IMR-90 (cell line): ENCODE data around the gene IL17REL. TPM values are rescaled to one million over a fixed set of nuclear protein-coding genes. Genes with fewer than 3 reads are reported as not detected.

ENCODE experiments used
- ATAC-seq: fragments of 200-7000 bp; cut with Tn5 transposase; 2 replicates; pipeline ENCODE4 v1.9.1; 2020; ENCODE audit warnings: low read depth, mild to moderate bottlenecking, moderate library complexity
- BruUV-seq: library from RNA; stranded (reverse); fragments of 400-500 nt; replicated peaks from 2 replicates; lab custom pipeline; 2021; lab: Mats Ljungman, UMichigan
- CTCF ChIA-PET: fragments of 300-600 bp; formaldehyde crosslinking; extraction: SDS; loops from one replicate; lab custom pipeline; 2021; ENCODE audit warnings: antibody characterized with exemption; lab: Yijun Ruan, JAX
- POLR2A ChIA-PET: fragments of 300-600 bp; sonication (Branson Sonifier 250); formaldehyde crosslinking; loops from one replicate; lab custom pipeline; 2022; ENCODE audit warnings: antibody characterized with exemption; ENCODE audit not compliant: unreplicated experiment; lab: Charles Lee
- DNase-seq: peaks from one replicate; pipeline ENCODE4 v3.0.0; 2013
- H2AFZ ChIP-seq: replicated peaks from 2 replicates; pipeline ENCODE3; 2013; ENCODE audit warnings: low read length, mild to moderate bottlenecking; ENCODE audit not compliant: poor library complexity
- H2AK5ac ChIP-seq: 2 replicates; pipeline ENCODE4 v1.6.1; 2013; ENCODE audit warnings: low read depth, low read length, inconsistent platforms
- H2AK9ac ChIP-seq: replicated peaks from 2 replicates; pipeline ENCODE3; 2013; ENCODE audit warnings: mild to moderate bottlenecking, low read depth, low read length, moderate library complexity; ENCODE audit not compliant: poor library complexity
- H2BK120ac ChIP-seq: 2 replicates; pipeline ENCODE4 v1.6.1; 2013; ENCODE audit warnings: low read depth, low read length, inconsistent platforms
- H2BK15ac ChIP-seq: 3 replicates; pipeline ENCODE4 v1.6.1; 2013; ENCODE audit warnings: low read depth, low read length, inconsistent platforms
- H2BK20ac ChIP-seq: 2 replicates; pipeline ENCODE4 v1.6.1; 2013; ENCODE audit warnings: low read depth, mild to moderate bottlenecking, inconsistent platforms, low read length, moderate library complexity
- H2BK5ac ChIP-seq: 2 replicates; pipeline ENCODE4 v1.6.1; 2013; ENCODE audit warnings: mild to moderate bottlenecking, low read depth, low read length, inconsistent platforms; ENCODE audit not compliant: poor library complexity, severe bottlenecking
- H3K14ac ChIP-seq: replicated peaks from 2 replicates; pipeline ENCODE4 v1.6.1; 2013; ENCODE audit warnings: low read depth, low read length, inconsistent platforms
- H3K18ac ChIP-seq: 2 replicates; pipeline ENCODE4 v1.6.1; 2013; ENCODE audit warnings: low read depth, low read length, control low read depth
- H3K23ac ChIP-seq: 2 replicates; pipeline ENCODE4 v1.6.1; 2013; ENCODE audit warnings: low read depth, low read length, inconsistent platforms
- H3K27ac ChIP-seq: 2 replicates; pipeline ENCODE4 v1.5.1; 2013; ENCODE audit warnings: mild to moderate bottlenecking, control low read depth, low read length; ENCODE audit not compliant: insufficient read depth
- H3K27me3 ChIP-seq: 2 replicates; pipeline ENCODE4 v1.6.1; 2013; ENCODE audit warnings: low read length; ENCODE audit not compliant: control insufficient read depth, insufficient read depth
- H3K36me3 ChIP-seq: 2 replicates; pipeline ENCODE4 v1.6.1; 2013; ENCODE audit warnings: low read length, mixed read lengths; ENCODE audit not compliant: control insufficient read depth, insufficient read depth
- H3K4ac ChIP-seq: 2 replicates; pipeline ENCODE4 v1.6.1; 2013; ENCODE audit warnings: low read depth, low read length, inconsistent platforms
- H3K4me1 ChIP-seq: 2 replicates; pipeline ENCODE4 v1.6.1; 2013; ENCODE audit warnings: low read length, mixed read lengths; ENCODE audit not compliant: control insufficient read depth, insufficient read depth
- H3K4me2 ChIP-seq: 2 replicates; pipeline ENCODE4 v1.6.1; 2013; ENCODE audit warnings: low read depth, mild to moderate bottlenecking, control low read depth, low read length, moderate library complexity
- H3K4me3 ChIP-seq: 2 replicates; pipeline ENCODE4 v1.5.1; 2013; ENCODE audit warnings: low read depth, mild to moderate bottlenecking, control low read depth, low read length, moderate library complexity; ENCODE audit not compliant: insufficient read depth
- H3K56ac ChIP-seq: 2 replicates; pipeline ENCODE4 v1.6.1; 2013; ENCODE audit warnings: low read length, inconsistent platforms; ENCODE audit not compliant: insufficient read depth; ENCODE audit errors: extremely low read depth
- H3K79me1 ChIP-seq, 2 experiments: 2 replicates each; pipeline ENCODE4 v1.6.1; 2013; ENCODE audit warnings: low read length in 2 of 2, inconsistent platforms in 1 of 2, low read depth in 1 of 2
- H3K9ac ChIP-seq: 2 replicates; pipeline ENCODE4 v1.6.1; 2013; ENCODE audit warnings: low read depth, low read length, control low read depth
- H3K9me1 ChIP-seq: 2 replicates; pipeline ENCODE4 v1.6.1; 2013; ENCODE audit warnings: low read length, inconsistent platforms; ENCODE audit not compliant: insufficient read depth
- H3K9me3 ChIP-seq: 2 replicates; pipeline ENCODE4 v1.6.1; 2013; ENCODE audit warnings: low read length; ENCODE audit not compliant: control insufficient read depth, insufficient read depth
- H4K20me1 ChIP-seq: 2 replicates; pipeline ENCODE4 v1.6.1; 2013; ENCODE audit warnings: low read length, inconsistent platforms; ENCODE audit not compliant: insufficient read depth
- H4K5ac ChIP-seq: 2 replicates; pipeline ENCODE4 v1.6.1; 2013; ENCODE audit warnings: mild to moderate bottlenecking, low read depth, low read length, control low read depth
- H4K8ac ChIP-seq, 2 experiments: 2 replicates each; pipeline ENCODE4 v1.6.1; 2013; ENCODE audit warnings: low read depth in 2 of 2, low read length in 2 of 2, control low read depth in 1 of 2, inconsistent platforms in 1 of 2
- H4K91ac ChIP-seq: 2 replicates; pipeline ENCODE4 v1.6.1; 2013; ENCODE audit warnings: low read depth, low read length, inconsistent platforms; ENCODE audit not compliant: insufficient read depth
- BHLHE40 ChIP-seq: fragments of 150-350 bp; IDR thresholded peaks from 2 replicates; pipeline ENCODE4 v1.6.1; 2016; ENCODE audit warnings: mild to moderate bottlenecking, low read depth, low read length
- CEBPB ChIP-seq: IDR thresholded peaks from 2 replicates; pipeline ENCODE4 v1.6.1; 2012; ENCODE audit warnings: low read depth, low read length, improper control_type of control experiment
- MAZ ChIP-seq: IDR thresholded peaks from 2 replicates; pipeline ENCODE4 v1.6.1; 2012; ENCODE audit warnings: low read depth, mild to moderate bottlenecking, low read length, improper control_type of control experiment, moderate library complexity, borderline replicate concordance
- RAD21 ChIP-seq: IDR thresholded peaks from 2 replicates; pipeline ENCODE4 v1.6.1; 2012; ENCODE audit warnings: low read length, improper control_type of control experiment
- RCOR1 ChIP-seq: IDR thresholded peaks from 2 replicates; pipeline ENCODE4 v1.6.1; 2012; ENCODE audit warnings: mild to moderate bottlenecking, low read length, improper control_type of control experiment; ENCODE audit not compliant: insufficient replicate concordance
- RFX5 ChIP-seq: IDR thresholded peaks from 2 replicates; pipeline ENCODE4 v1.8.0; 2012; ENCODE audit warnings: low read depth, mild to moderate bottlenecking, low read length, moderate library complexity
- SMC3 ChIP-seq: fragments of 150-350 bp; IDR thresholded peaks from 2 replicates; pipeline ENCODE4 v1.6.1; 2016; ENCODE audit warnings: low read depth, mild to moderate bottlenecking, antibody characterized with exemption, low read length, moderate library complexity
- WGBS, 2 experiments: methylation state at CpG; one replicate each; pipeline versions ENCODE4 v1.1.5 to v1.1.7; 2013; ENCODE audit warnings: missing lambda C conversion rate in 2 of 2; ENCODE audit not compliant: insufficient read length in 1 of 2; ENCODE audit errors: extremely low coverage in 2 of 2; 5-methylcytosine and 5-hydroxymethylcytosine counted together
- dilution Hi-C: fragments of 300-500 bp; cut with HindIII; formaldehyde crosslinking; loops from one replicate; pipeline ENCODE4 v1.14.3; 2018; ENCODE audit warnings: low sequenced_read_pairs; ENCODE audit not compliant: unreplicated experiment
- in situ Hi-C: fragments of 300-500 bp; cut with MboI; formaldehyde crosslinking; loops from 3 replicates; pipeline ENCODE4 v1.14.3; 2019; ENCODE audit warnings: low sequenced_read_pairs, inconsistent platforms, mixed read lengths
- intact Hi-C: fragments of 100-400 bp; cut with micrococcal nuclease; formaldehyde crosslinking; loops from 2 replicates; pipeline ENCODE4 v1.10.0; 2022
- polyA plus RNA-seq, 3 experiments: library from polyadenylated mRNA; depleted of rRNA; stranded (reverse); fragments of >200 nt; gene quantifications; 2 replicates each; pipeline ENCODE4 v1.2.3, GENCODE V29; 2012; ENCODE audit warnings: low replicate concordance in 1 of 3
- total RNA-seq: library from RNA; depleted of rRNA; stranded (reverse); fragments of >200 nt; gene quantifications from 2 replicates; pipeline ENCODE4 v1.2.3, GENCODE V29; 2012
- TF ChIP-seq, protein P1 (sequence below): fragments of 150-350 bp; IDR thresholded peaks from 2 replicates; pipeline ENCODE4 v1.6.1; 2016; ENCODE audit warnings: low read depth, mild to moderate bottlenecking, low read length, moderate library complexity, borderline replicate concordance

Gene IL17REL
- total and polyA plus RNA-seq, 2 of the 4 experiments (the other 2 are of a cell fraction): not detected

DNA sequence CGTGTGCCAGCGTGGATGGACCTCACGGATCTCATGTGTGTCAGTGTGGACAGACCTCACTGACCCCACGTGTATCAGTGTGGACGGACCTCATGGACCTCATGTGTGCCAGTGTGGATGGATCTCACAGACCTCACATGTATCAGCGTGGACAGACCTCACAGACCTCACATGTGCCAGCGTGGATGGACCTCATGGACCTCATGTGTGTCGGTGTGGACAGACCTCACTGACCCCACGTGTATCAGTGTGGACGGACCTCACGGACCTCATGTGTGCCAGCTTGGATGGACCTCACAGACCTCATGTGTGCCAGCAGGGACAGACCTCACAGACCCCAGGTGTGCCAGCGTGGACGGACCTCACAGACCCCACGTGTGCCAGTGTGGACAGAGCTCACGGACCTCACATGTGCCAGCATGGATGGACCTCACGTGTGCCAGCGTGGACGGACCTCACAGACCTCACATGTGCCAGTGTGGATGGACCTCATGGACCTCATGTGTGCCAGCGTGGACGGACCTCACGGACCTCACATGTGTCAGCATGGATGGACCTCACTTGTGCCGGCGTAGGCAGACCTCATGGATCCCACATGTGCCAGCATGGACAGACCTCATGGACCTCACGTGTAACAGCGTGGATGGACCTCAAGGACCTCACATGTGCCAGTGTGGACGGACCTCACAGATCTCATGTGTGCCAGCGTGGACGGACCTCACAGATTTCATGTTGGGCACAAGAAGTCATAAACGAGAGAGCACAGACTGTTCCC lies 27.3 kb upstream of the IL17REL start:
- no peak overlapping the region for H3K56ac ChIP-seq
- CTCF ChIA-PET: no interaction called here
- no peak overlapping the region for H3K23ac ChIP-seq
- in situ Hi-C loops: no loop called here
- H3K14ac ChIP-seq: no peak overlapping the region
- dilution Hi-C loops: no loop called here
- no peak overlapping the region for H3K27ac ChIP-seq
- H3K4ac ChIP-seq: no peak overlapping the region
- BruUV-seq: no TSS peak
- no peak overlapping the region for H2BK120ac ChIP-seq
- no peak overlapping the region for H2BK20ac ChIP-seq
- intact Hi-C loops: no loop called here
- 78% methylated on average over 28 of the region's 29 CpGs; no CpG with 5 or more reads in 1 of the 2 experiments for WGBS, 2 experiments
- TF ChIP-seq CEBPB (no peak), RFX5 (no peak), RCOR1 (no peak), SMC3 (no peak), RAD21 (no peak), MAZ (no peak), BHLHE40 (no peak)
- TF ChIP-seq, protein P1, sequence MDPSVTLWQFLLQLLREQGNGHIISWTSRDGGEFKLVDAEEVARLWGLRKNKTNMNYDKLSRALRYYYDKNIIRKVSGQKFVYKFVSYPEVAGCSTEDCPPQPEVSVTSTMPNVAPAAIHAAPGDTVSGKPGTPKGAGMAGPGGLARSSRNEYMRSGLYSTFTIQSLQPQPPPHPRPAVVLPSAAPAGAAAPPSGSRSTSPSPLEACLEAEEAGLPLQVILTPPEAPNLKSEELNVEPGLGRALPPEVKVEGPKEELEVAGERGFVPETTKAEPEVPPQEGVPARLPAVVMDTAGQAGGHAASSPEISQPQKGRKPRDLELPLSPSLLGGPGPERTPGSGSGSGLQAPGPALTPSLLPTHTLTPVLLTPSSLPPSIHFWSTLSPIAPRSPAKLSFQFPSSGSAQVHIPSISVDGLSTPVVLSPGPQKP: no peak
- H4K91ac ChIP-seq: no peak overlapping the region
- no peak overlapping the region for H3K18ac ChIP-seq
- ATAC-seq: no peak
- H2BK5ac ChIP-seq: no peak overlapping the region
- no peak overlapping the region for H3K4me2 ChIP-seq
- no peak overlapping the region for H4K5ac ChIP-seq
- POLR2A ChIA-PET: no interaction called here
- H2BK15ac ChIP-seq: no peak overlapping the region
- no peaks in the 10 kb centered on the region for H4K20me1 ChIP-seq
- H3K9me3 ChIP-seq: peaks cover 16% of the 10 kb centered on the region
- no peaks in the 10 kb centered on the region for H3K4me1 ChIP-seq
- no peak overlapping the region for H3K9ac ChIP-seq
- no peaks in the 10 kb centered on the region for H3K9me1 ChIP-seq
- no peaks in the 10 kb centered on the region for H3K36me3 ChIP-seq
- no peak overlapping the region for H2AK5ac ChIP-seq
- no peak for DNase-seq
- H2AK9ac ChIP-seq: peak overlapping the region; percentile 28
- H3K27me3 ChIP-seq: peaks cover 28% of the 10 kb centered on the region
- no peak overlapping the region for H4K8ac ChIP-seq
- H3K4me3 ChIP-seq: no peak overlapping the region
- H2AFZ ChIP-seq: no peak overlapping the region
- H3K79me1 ChIP-seq: no peaks in the 10 kb centered on the region
